H9 (cell line): ENCODE results near the gene SEMA6C. TPM values are rescaled to one million over a fixed set of nuclear protein-coding genes. Genes with fewer than 3 reads are reported as not detected.

Experiments
- DNase-seq: peaks from one replicate; pipeline ENCODE4 v3.0.0-alpha.2; 2017
- H2AFZ ChIP-seq: one replicate; pipeline ENCODE4 v1.6.1; 2013; ENCODE audit warnings: mild to moderate bottlenecking, low read length, control low read depth, moderate library complexity
- H2AK5ac ChIP-seq: 2 replicates; pipeline ENCODE4 v1.6.1; 2013; ENCODE audit warnings: low read length, control low read depth, mixed read lengths; ENCODE audit not compliant: insufficient read length
- H2BK120ac ChIP-seq: one replicate; pipeline ENCODE4 v1.6.1; 2013; ENCODE audit warnings: low read depth, mild to moderate bottlenecking, low read length, control low read depth, inconsistent platforms; ENCODE audit not compliant: poor library complexity, severe bottlenecking
- H2BK12ac ChIP-seq: 2 replicates; pipeline ENCODE4 v1.6.1; 2013; ENCODE audit warnings: low read length, control low read depth, mixed read lengths, low read depth; ENCODE audit not compliant: insufficient read length
- H2BK15ac ChIP-seq: 2 replicates; pipeline ENCODE4 v1.6.1; 2013; ENCODE audit warnings: low read depth, low read length, control low read depth
- H2BK20ac ChIP-seq: one replicate; pipeline ENCODE4 v1.6.1; 2013; ENCODE audit warnings: low read depth, mild to moderate bottlenecking, low read length, control low read depth, inconsistent platforms; ENCODE audit not compliant: poor library complexity, severe bottlenecking
- H2BK5ac ChIP-seq: 2 replicates; pipeline ENCODE4 v1.6.1; 2013; ENCODE audit warnings: low read length, control low read depth, mixed read lengths; ENCODE audit not compliant: insufficient read length
- H3K14ac ChIP-seq: 2 replicates; pipeline ENCODE4 v1.6.1; 2013; ENCODE audit warnings: low read length, control low read depth; ENCODE audit not compliant: insufficient read depth
- H3K18ac ChIP-seq: 2 replicates; pipeline ENCODE4 v1.6.1; 2013; ENCODE audit warnings: low read depth, mild to moderate bottlenecking, mixed read lengths, low read length, control low read depth; ENCODE audit not compliant: insufficient read length
- H3K23ac ChIP-seq: 2 replicates; pipeline ENCODE4 v1.6.1; 2013; ENCODE audit warnings: low read length, control low read depth, mixed read lengths, low read depth; ENCODE audit not compliant: insufficient read length
- H3K23me2 ChIP-seq: 2 replicates; pipeline ENCODE4 v1.6.1; 2013; ENCODE audit warnings: low read depth, mild to moderate bottlenecking, mixed read lengths, low read length, control low read depth; ENCODE audit not compliant: insufficient read length, poor library complexity, severe bottlenecking
- H3K27ac ChIP-seq: 2 replicates; pipeline ENCODE4 v1.5.1; 2013; ENCODE audit warnings: low read length, control low read depth, mixed read lengths, low read depth; ENCODE audit not compliant: insufficient read length
- H3K27me3 ChIP-seq: 2 replicates; pipeline ENCODE4 v1.6.1; 2013; ENCODE audit warnings: low read length, control low read depth, inconsistent platforms; ENCODE audit not compliant: insufficient read depth
- H3K4ac ChIP-seq: 2 replicates; pipeline ENCODE4 v1.6.1; 2013; ENCODE audit warnings: low read depth, mild to moderate bottlenecking, control low read depth, inconsistent platforms, low read length, moderate library complexity
- H3K4me1 ChIP-seq: 2 replicates; pipeline ENCODE4 v1.6.1; 2013; ENCODE audit warnings: low read length, control low read depth, inconsistent platforms; ENCODE audit not compliant: insufficient read depth
- H3K4me2 ChIP-seq: 2 replicates; pipeline ENCODE4 v1.6.1; 2013; ENCODE audit warnings: low read length, control low read depth, mixed read lengths; ENCODE audit not compliant: insufficient read length, insufficient read depth
- H3K56ac ChIP-seq: 2 replicates; pipeline ENCODE4 v1.6.1; 2013; ENCODE audit warnings: low read depth, mild to moderate bottlenecking, mixed read lengths, low read length, control low read depth; ENCODE audit not compliant: insufficient read length
- H3K79me1 ChIP-seq: 2 replicates; pipeline ENCODE4 v1.6.1; 2013; ENCODE audit warnings: low read depth, mild to moderate bottlenecking, moderate library complexity, low read length, control low read depth, inconsistent platforms; ENCODE audit not compliant: insufficient read depth, poor library complexity, severe bottlenecking
- H3K79me2 ChIP-seq: 2 replicates; pipeline ENCODE4 v1.6.1; 2013; ENCODE audit warnings: low read length, control low read depth, inconsistent platforms; ENCODE audit not compliant: insufficient read depth
- H3K9ac ChIP-seq: 2 replicates; pipeline ENCODE4 v1.6.1; 2013; ENCODE audit warnings: low read length, control low read depth, mixed read lengths; ENCODE audit not compliant: insufficient read length; ENCODE audit errors: extremely low read depth
- H3K9me3 ChIP-seq: one replicate; pipeline ENCODE4 v1.6.1; 2013; ENCODE audit warnings: low read depth, low read length, inconsistent platforms; ENCODE audit not compliant: control insufficient read depth
- H3T11ph ChIP-seq: one replicate; pipeline ENCODE4 v1.6.1; 2013; ENCODE audit warnings: mild to moderate bottlenecking, low read length, control low read depth, inconsistent platforms
- H4K20me1 ChIP-seq: one replicate; pipeline ENCODE4 v1.6.1; 2013; ENCODE audit not compliant: control insufficient read depth, insufficient read length, insufficient read depth
- H4K5ac ChIP-seq: 2 replicates; pipeline ENCODE4 v1.6.1; 2013; ENCODE audit warnings: low read depth, mild to moderate bottlenecking, mixed read lengths, low read length, control low read depth; ENCODE audit not compliant: insufficient read length
- H4K8ac ChIP-seq: replicated peaks from 2 replicates; pipeline ENCODE4 v1.6.1; 2013; ENCODE audit warnings: low read length, control low read depth, mixed read lengths, low read depth; ENCODE audit not compliant: insufficient read length
- H4K91ac ChIP-seq: 2 replicates; pipeline ENCODE4 v1.6.1; 2013; ENCODE audit warnings: low read depth, mild to moderate bottlenecking, moderate library complexity, mixed read lengths, low read length, control low read depth; ENCODE audit not compliant: insufficient read length
- H3K27ac Mint-ChIP-seq, 3 experiments: 2 replicates in 2 of 3; 3 replicates in 1 of 3; pipeline ENCODE4 v1.8.0; 2020 to 2021; ENCODE audit warnings: mixed read lengths in 3 of 3, mild to moderate bottlenecking in 1 of 3, moderate library complexity in 1 of 3
- H3K27me3 Mint-ChIP-seq: 2 replicates; pipeline ENCODE4 v1.8.0; 2021; ENCODE audit warnings: low read depth, mild to moderate bottlenecking, moderate library complexity, mixed read lengths
- H3K36me3 Mint-ChIP-seq, 3 experiments: 2 replicates in 2 of 3; 3 replicates in 1 of 3; pipeline ENCODE4 v1.8.0; 2020 to 2021; ENCODE audit warnings: low read depth in 3 of 3, mixed read lengths in 3 of 3; ENCODE audit not compliant: insufficient read depth in 1 of 3
- H3K4me1 Mint-ChIP-seq, 2 experiments: 2 replicates each; pipeline ENCODE4 v1.8.0; 2020; ENCODE audit warnings: mixed read lengths in 2 of 2
- H3K4me3 Mint-ChIP-seq, 2 experiments: 2 replicates in 1 of 2; 3 replicates in 1 of 2; pipeline ENCODE4 v1.8.0; 2020 to 2021; ENCODE audit warnings: mild to moderate bottlenecking in 2 of 2, mixed read lengths in 2 of 2, moderate library complexity in 1 of 2
- H3K9me3 Mint-ChIP-seq, 2 experiments: 2 replicates in 1 of 2; 3 replicates in 1 of 2; pipeline ENCODE4 v1.8.0; 2020; ENCODE audit warnings: mild to moderate bottlenecking in 2 of 2, mixed read lengths in 2 of 2, moderate library complexity in 1 of 2
- WGBS: extraction: QIAGEN DNeasy Blood & Tissue Kit; methylation state at CpG from one replicate; pipeline ENCODE4 v1.1.7; 2013; ENCODE audit warnings: missing lambda C conversion rate, low lambda C conversion rate, mixed read lengths; ENCODE audit not compliant: insufficient read length; ENCODE audit errors: extremely low coverage; 5-methylcytosine and 5-hydroxymethylcytosine counted together
- total RNA-seq: library from RNA; stranded (reverse); gene quantifications from 2 replicates; pipeline ENCODE4 v1.2.1, GENCODE V29; 2021
- TF ChIP-seq, protein P1 (sequence below): fragments of 200-600 bp; sonication (generic); conservative IDR thresholded peaks from 3 replicates; pipeline ENCODE4 v1.8.0; 2021; ENCODE audit warnings: antibody characterized with exemption, mild to moderate bottlenecking

Gene SEMA6C
- total RNA-seq, 1 experiment from 2014 or later: 12.3 TPM

DNA sequence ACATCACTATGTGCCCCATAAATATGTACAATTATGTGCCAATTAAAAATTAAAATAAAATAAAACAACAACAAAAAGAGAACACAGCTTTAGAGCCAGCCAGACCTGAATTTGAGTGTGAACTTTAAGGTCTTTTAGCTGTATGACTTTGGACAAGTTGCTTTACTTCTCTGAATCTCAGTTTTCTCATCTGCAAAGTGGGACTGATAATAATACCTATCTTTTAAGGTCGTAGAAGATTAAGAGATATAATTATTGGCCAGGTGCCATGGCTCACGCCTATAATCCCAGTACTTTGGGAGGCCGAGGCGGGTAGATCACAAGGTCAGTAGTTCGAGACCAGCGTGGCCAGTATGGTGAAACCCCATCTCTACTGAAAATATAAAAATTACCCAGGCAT, 46.9 kb upstream of the SEMA6C start:
- no CpG with 5 or more reads among the region's 6 CpGs for WGBS
- no peaks in the 10 kb centered on the region; a peak in 1 of 5 replicates for H3K9me3 Mint-ChIP-seq
- no peak overlapping the region for H3T11ph ChIP-seq

More for the DNA sequence above, 46.9 kb upstream of the SEMA6C start:
- TF ChIP-seq, protein P1, sequence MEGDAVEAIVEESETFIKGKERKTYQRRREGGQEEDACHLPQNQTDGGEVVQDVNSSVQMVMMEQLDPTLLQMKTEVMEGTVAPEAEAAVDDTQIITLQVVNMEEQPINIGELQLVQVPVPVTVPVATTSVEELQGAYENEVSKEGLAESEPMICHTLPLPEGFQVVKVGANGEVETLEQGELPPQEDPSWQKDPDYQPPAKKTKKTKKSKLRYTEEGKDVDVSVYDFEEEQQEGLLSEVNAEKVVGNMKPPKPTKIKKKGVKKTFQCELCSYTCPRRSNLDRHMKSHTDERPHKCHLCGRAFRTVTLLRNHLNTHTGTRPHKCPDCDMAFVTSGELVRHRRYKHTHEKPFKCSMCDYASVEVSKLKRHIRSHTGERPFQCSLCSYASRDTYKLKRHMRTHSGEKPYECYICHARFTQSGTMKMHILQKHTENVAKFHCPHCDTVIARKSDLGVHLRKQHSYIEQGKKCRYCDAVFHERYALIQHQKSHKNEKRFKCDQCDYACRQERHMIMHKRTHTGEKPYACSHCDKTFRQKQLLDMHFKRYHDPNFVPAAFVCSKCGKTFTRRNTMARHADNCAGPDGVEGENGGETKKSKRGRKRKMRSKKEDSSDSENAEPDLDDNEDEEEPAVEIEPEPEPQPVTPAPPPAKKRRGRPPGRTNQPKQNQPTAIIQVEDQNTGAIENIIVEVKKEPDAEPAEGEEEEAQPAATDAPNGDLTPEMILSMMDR: no peak
- Histone ChIP-seq H3K79me1 (no peaks in the 10 kb centered on the region), H4K91ac (no peak overlapping the region), H4K20me1 (no peaks in the 10 kb centered on the region), H3K27ac (no peak overlapping the region), H3K23me2 (peaks cover 4% of the 10 kb centered on the region), H2BK12ac (no peak overlapping the region), H3K9ac (no peak overlapping the region), H2AK5ac (no peak overlapping the region), H2BK15ac (no peak overlapping the region), H2AFZ (no peak overlapping the region), H2BK120ac (no peak overlapping the region), H3K27me3 (no peaks in the 10 kb centered on the region), H3K18ac (no peak overlapping the region), H3K23ac (no peak overlapping the region), H3K79me2 (peaks cover 10% of the 10 kb centered on the region; the same call in 1 of the 2 replicates), H4K5ac (no peak overlapping the region), H3K4ac (no peak overlapping the region), H3K4me2 (no peak overlapping the region), H2BK20ac (no peak overlapping the region), H2BK5ac (no peak overlapping the region), H3K14ac (no peak overlapping the region), H3K56ac (no peak overlapping the region), H3K9me3 (no peaks in the 10 kb centered on the region), H3K4me1 (no peaks in the 10 kb centered on the region), H4K8ac (no peak overlapping the region)
- Mint-ChIP-seq H3K4me1 (peaks cover 13 to 20% of the 10 kb centered on the region in 2 experiments), H3K4me3 (no peak overlapping the region), H3K36me3 (peaks cover 0 to 4% (median 0%) of the 10 kb centered on the region in 3 experiments; a peak in 1 of 7 replicates), H3K27me3 (peaks cover 4% of the 10 kb centered on the region; the same call in 1 of the 2 replicates), H3K27ac (no peak overlapping the region)
- no peak for DNase-seq
